ENCODE results near the gene ZNF92. TPM values are rescaled to one million over a fixed set of nuclear protein-coding genes. Genes with fewer than 3 reads are reported as not detected.
"Not testable (repeated sequence)": the region's sequence is repeated elsewhere in the genome, so short reads cannot be mapped to it uniquely, and the experiment has no call there.

The ZNF92 gene
- total and polyA plus RNA-seq, 2 donors (not counting 1 experiment from before 2014, with no cell fraction given) = 8.2 to 65.4 TPM

GRCh38 chr7:65444899-65445823, 71.5 kb downstream of the ZNF92 start:
- no peak overlapping the region for H3K4me3 ChIP-seq (ENCODE audit: control extremely low read depth in 1 of 5, extremely low read depth in 1 of 5, insufficient read depth in 1 of 5, low read depth in 2 of 5, low read length in 4 of 5)
- no peaks in the 10 kb centered on the region for H3K36me3 ChIP-seq (replicated peaks in 1 of 2; ENCODE audit: control extremely low read depth in 1 of 2, control insufficient read depth in 1 of 2, extremely low read depth in 1 of 2, insufficient read depth in 2 of 2, low read length in 1 of 2)
- H3K4me1 ChIP-seq (ENCODE audit: control insufficient read depth in 2 of 2, insufficient read depth in 2 of 2, low read length in 2 of 2) = peaks cover 0 to 2% of the 10 kb centered on the region in 2 donors
- ChIA-PET POLR2A (interaction anchor here (0.7 kb wide), 1 partner anchor 17 kb away, joined by 3 read pairs; no protein-coding TSS in a partner anchor), CTCF (no interaction called here)
- no CpG with 5 or more reads among the region's 4 CpGs for WGBS (ENCODE audit: insufficient coverage)
- H3K27ac ChIP-seq (ENCODE audit: low read length in 2 of 2) = no peak overlapping the region
- H3K4me3 Mint-ChIP-seq = no peak overlapping the region
- no peak for DNase-seq
- no peak for ATAC-seq (ENCODE audit: low read depth)
- H3K4me1 Mint-ChIP-seq = peaks cover 7% of the 10 kb centered on the region
- H3K27me3 Mint-ChIP-seq = no peaks in the 10 kb centered on the region
- no peak overlapping the region for H3K9ac ChIP-seq (ENCODE audit: low read length)
- no peak for TF ChIP-seq CTCF (IDR thresholded peaks at IDR 0.05)
- TF ChIP-seq EZH2 (IDR thresholded peaks at IDR 0.05; ENCODE audit: borderline replicate concordance, insufficient read depth, low read depth, low read length, poor library complexity, severe bottlenecking) = no peak
- no peaks in the 10 kb centered on the region for H3K27me3 ChIP-seq (replicated peaks in 1 of 4; ENCODE audit: control extremely low read depth in 1 of 4, control insufficient read depth in 3 of 4, insufficient read depth in 4 of 4, low read length in 3 of 4)
- no peaks in the 10 kb centered on the region for H4K20me1 ChIP-seq (ENCODE audit: control insufficient read depth, insufficient read depth, low read length, poor library complexity, severe bottlenecking)
- peaks cover 3% of the 10 kb centered on the region for H3K9me3 Mint-ChIP-seq (ENCODE audit: insufficient read depth)
- intact Hi-C loops (cut with micrococcal nuclease) = loop anchor here (10.0 kb wide), 1 partner anchor 60 kb away; no protein-coding TSS in a partner anchor
- H3K9me3 ChIP-seq (ENCODE audit: control extremely low read depth in 1 of 3, control insufficient read depth in 2 of 3, insufficient read depth in 1 of 3, low read length in 2 of 3) = peaks cover 0 to 12% (median 3%) of the 10 kb centered on the region in 3 donors
- H3K4me2 ChIP-seq (replicated peaks; ENCODE audit: low read depth, low read length, poor library complexity, severe bottlenecking) = no peak overlapping the region
- no peaks in the 10 kb centered on the region for H3K79me2 ChIP-seq (ENCODE audit: control insufficient read depth, insufficient read depth, low read length)
- H3K27ac Mint-ChIP-seq = no peak overlapping the region
- H2AFZ ChIP-seq (ENCODE audit: insufficient read depth, low read depth, low read length, poor library complexity, severe bottlenecking) = no peak overlapping the region

GRCh38 chr7:65447041-65447440, 73.4 kb downstream of the ZNF92 start:
- CTCF ChIA-PET = interaction anchor here (1.5 kb wide), 1 partner anchor 231 kb away, joined by 5 read pairs; no protein-coding TSS in a partner anchor
- H2AFZ ChIP-seq (ENCODE audit: insufficient read depth, low read depth, low read length, poor library complexity, severe bottlenecking); H3K79me2 ChIP-seq (ENCODE audit: control insufficient read depth, insufficient read depth, low read length); H3K4me3 ChIP-seq (ENCODE audit: control extremely low read depth in 1 of 5, extremely low read depth in 1 of 5, insufficient read depth in 1 of 5, low read depth in 2 of 5, low read length in 4 of 5); H3K27me3 Mint-ChIP-seq; DNase-seq; H4K20me1 ChIP-seq (ENCODE audit: control insufficient read depth, insufficient read depth, low read length, poor library complexity, severe bottlenecking); H3K9ac ChIP-seq (ENCODE audit: low read length); H3K27me3 ChIP-seq (replicated peaks in 1 of 4; ENCODE audit: control extremely low read depth in 1 of 4, control insufficient read depth in 3 of 4, insufficient read depth in 4 of 4, low read length in 3 of 4); ATAC-seq (ENCODE audit: low read depth); H3K4me2 ChIP-seq (replicated peaks; ENCODE audit: low read depth, low read length, poor library complexity, severe bottlenecking); H3K4me3 Mint-ChIP-seq; H3K27ac ChIP-seq (ENCODE audit: low read length in 2 of 2); H3K27ac Mint-ChIP-seq; H3K9me3 Mint-ChIP-seq (ENCODE audit: insufficient read depth); H3K36me3 ChIP-seq (replicated peaks in 1 of 2; ENCODE audit: control extremely low read depth in 1 of 2, control insufficient read depth in 1 of 2, extremely low read depth in 1 of 2, insufficient read depth in 2 of 2, low read length in 1 of 2); POLR2A ChIA-PET; H3K4me1 ChIP-seq (ENCODE audit: control insufficient read depth in 2 of 2, insufficient read depth in 2 of 2, low read length in 2 of 2): not testable (repeated sequence)
- intact Hi-C loops (cut with micrococcal nuclease) = loop anchor here (10.0 kb wide), 1 partner anchor 58 kb away; no protein-coding TSS in a partner anchor
- H3K4me1 Mint-ChIP-seq = peaks cover 15% of the 10 kb centered on the region
- peaks cover 0 to 12% (median 3%) of the 10 kb centered on the region in 3 donors for H3K9me3 ChIP-seq (ENCODE audit: control extremely low read depth in 1 of 3, control insufficient read depth in 2 of 3, insufficient read depth in 1 of 3, low read length in 2 of 3)
- WGBS (ENCODE audit: insufficient coverage) = 100% methylated on average over 3 of the region's 8 CpGs

Measured in B cell (primary cell).